Fibroblast of lung (primary cell): ENCODE measurements around the gene NPAT.

Source experiments
- EZH2 ChIP-seq: IDR thresholded peaks from 2 replicates; pipeline ENCODE4 v1.5.1; 2012; ENCODE audit warnings: low read length, control low read depth, mild to moderate bottlenecking; ENCODE audit errors: missing control alignments
- TF ChIP-seq, protein P1 (sequence below), 2 donors: IDR thresholded peaks in 1 of 2; conservative IDR thresholded peaks in 1 of 2; 1 replicate in 1 of 2; 2 replicates in 1 of 2; pipeline ENCODE4 v1.5.1; 2011 to 2012; ENCODE audit warnings: low read length in 2 of 2, control low read depth in 1 of 2, inconsistent platforms in 1 of 2, low read depth in 1 of 2, mild to moderate bottlenecking in 1 of 2

GRCh38 chr11:108197351-108197750 is 25.1 kb downstream of the NPAT start:
- TF ChIP-seq, protein P1, sequence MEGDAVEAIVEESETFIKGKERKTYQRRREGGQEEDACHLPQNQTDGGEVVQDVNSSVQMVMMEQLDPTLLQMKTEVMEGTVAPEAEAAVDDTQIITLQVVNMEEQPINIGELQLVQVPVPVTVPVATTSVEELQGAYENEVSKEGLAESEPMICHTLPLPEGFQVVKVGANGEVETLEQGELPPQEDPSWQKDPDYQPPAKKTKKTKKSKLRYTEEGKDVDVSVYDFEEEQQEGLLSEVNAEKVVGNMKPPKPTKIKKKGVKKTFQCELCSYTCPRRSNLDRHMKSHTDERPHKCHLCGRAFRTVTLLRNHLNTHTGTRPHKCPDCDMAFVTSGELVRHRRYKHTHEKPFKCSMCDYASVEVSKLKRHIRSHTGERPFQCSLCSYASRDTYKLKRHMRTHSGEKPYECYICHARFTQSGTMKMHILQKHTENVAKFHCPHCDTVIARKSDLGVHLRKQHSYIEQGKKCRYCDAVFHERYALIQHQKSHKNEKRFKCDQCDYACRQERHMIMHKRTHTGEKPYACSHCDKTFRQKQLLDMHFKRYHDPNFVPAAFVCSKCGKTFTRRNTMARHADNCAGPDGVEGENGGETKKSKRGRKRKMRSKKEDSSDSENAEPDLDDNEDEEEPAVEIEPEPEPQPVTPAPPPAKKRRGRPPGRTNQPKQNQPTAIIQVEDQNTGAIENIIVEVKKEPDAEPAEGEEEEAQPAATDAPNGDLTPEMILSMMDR (conservative IDR thresholded peaks at IDR 0.05 in 1 of 2, IDR thresholded peaks at IDR 0.05 in 1 of 2; ENCODE audit: low read depth in 1 of 2, low read length in 2 of 2): no peak
- TF ChIP-seq EZH2: no peak
